Lower leg skin (tissue), 4 donors: ENCODE results near the gene C9orf50. TPM values are rescaled to one million over a fixed set of nuclear protein-coding genes. Genes with fewer than 3 reads are reported as not detected.

Experiments
- DNase-seq, 2 donors: peaks; one replicate each; pipeline ENCODE4 v3.0.0-alpha.2; 2019; ENCODE audit warnings: low spot score in 2 of 2
- H3K4me3 ChIP-seq: fragments of 200-600 bp; sonication (generic); 2 replicates; pipeline ENCODE4 v1.5.1; 2017; ENCODE audit warnings: mild to moderate bottlenecking, low read depth; ENCODE audit not compliant: poor library complexity, severe bottlenecking
- CTCF ChIP-seq, 3 donors: fragments of 450-650 bp; IDR thresholded peaks; one replicate each; pipeline ENCODE4 v1.5.1; 2016; ENCODE audit warnings: antibody characterized with exemption in 3 of 3, mild to moderate bottlenecking in 3 of 3, moderate library complexity in 2 of 3
- POLR2A ChIP-seq, 2 donors: fragments of 450-650 bp; IDR thresholded peaks; one replicate each; pipeline ENCODE4 v1.6.1; 2016 to 2017; ENCODE audit warnings: antibody characterized with exemption in 2 of 2, mild to moderate bottlenecking in 1 of 2, moderate library complexity in 1 of 2
- WGBS, 2 donors: methylation state at CpG; one replicate each; pipeline ENCODE4 v1.1.5; 2018; 5-methylcytosine and 5-hydroxymethylcytosine counted together
- intact Hi-C: fragments of 100-400 bp; cut with DNase I; formaldehyde crosslinking; loops from one replicate; pipeline ENCODE4 v1.15.0; 2023; ENCODE audit warnings: low total_unique reads
- total RNA-seq, 4 donors: library from RNA; depleted of rRNA; stranded (reverse); fragments of >200 nt; gene quantifications; one replicate each; pipeline ENCODE4 v1.1.0, GENCODE V29; 2016

The C9orf50 gene
- total RNA-seq, 4 donors from 2014 or later: not detected

DNA sequence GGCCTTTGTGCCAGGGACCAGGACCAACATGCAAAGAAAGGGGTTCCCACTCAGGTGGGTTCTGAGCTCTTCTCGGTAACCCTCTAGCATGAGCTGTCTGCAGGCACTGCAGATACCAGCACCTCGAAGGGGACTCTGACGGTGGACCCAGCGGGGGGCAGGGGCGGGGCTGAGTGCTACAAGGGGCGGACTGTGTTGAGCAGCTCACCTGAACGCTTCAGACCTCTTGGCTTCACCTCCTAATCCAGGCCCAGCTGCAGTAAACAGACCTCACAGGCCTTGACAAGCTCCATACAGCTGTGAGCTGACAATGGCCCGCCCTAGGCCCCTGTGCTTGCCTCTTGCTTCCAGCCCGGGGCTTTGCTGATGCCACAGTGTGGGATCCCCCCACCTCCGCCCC lies 48.4 kb downstream of the C9orf50 start:
- H3K4me3 ChIP-seq: no peak overlapping the region
- DNase-seq: no peak

DNA sequence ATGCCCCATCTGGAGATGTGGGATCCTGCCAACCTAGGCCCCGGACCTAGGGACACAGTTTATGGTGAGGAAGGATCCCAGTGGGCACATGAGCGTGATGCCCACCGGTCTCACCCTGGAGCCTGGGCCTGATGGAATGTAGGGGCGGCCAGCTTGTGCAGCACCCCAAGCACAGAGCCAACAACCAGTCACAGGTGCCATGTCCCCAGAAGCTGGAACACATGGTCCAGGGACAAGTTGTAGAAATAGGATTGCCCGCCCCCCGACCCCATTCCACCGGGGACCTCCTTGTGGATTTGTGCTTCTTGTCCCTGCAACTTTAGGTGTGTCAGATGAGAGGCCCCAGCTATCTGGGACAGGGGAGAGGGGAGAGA lies 48.9 kb downstream of the C9orf50 start:
- no peak overlapping the region for H3K4me3 ChIP-seq
- DNase-seq: no peak
- TF ChIP-seq CTCF (IDR thresholded peaks at IDR 0.05) (no peak), POLR2A (IDR thresholded peaks at IDR 0.05) (no peak)
- WGBS, 2 donors: 94 to 100% methylated on average over 7 of the region's 7 CpGs
- intact Hi-C loops: no loop called here

More for the DNA sequence above, 48.4 kb downstream of the C9orf50 start:
- WGBS, 2 donors: 67 to 69% methylated on average over 9 to 10 of the region's 10 CpGs
- intact Hi-C loops: no loop called here
- TF ChIP-seq POLR2A (IDR thresholded peaks at IDR 0.05) (no peak), CTCF (IDR thresholded peaks at IDR 0.05) (no peak)

DNA sequence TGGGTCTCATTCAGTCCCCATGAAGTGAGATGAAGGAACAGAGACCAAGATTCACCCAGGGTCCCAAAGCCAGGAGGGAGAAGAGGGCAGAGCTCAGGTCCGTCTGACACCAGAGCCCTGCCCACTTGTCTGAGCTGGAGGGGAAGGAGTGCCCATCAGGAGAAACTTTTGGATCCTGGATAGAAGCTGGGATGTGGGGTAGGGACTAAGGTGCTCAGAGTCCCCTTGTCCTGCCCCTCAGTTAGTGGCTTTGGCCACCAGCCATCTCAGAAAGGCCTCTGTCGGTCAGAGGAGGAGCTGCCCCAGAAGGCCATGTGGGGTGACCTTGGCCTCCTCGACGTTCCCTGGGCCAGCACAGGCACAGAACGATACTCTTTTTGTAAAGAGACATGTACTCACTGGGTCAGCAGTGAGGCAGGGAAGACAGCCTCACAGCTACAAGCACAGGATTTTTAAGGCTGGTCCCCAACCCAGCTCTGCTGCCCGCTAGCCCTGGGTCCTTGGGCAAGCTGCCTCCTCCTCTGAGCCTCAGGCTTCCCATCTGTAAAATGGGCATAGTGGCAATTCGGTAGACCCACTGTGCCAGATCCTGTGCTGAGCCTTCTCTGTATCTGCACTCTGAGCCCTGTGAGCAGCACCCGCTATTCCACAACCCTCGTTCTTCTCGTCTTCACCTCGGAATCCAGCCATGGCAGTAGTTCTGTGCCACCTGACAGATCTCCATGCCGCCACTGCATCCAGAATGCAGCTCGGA lies 49.4 kb downstream of the C9orf50 start:
- intact Hi-C loops: no loop called here
- TF ChIP-seq POLR2A (IDR thresholded peaks at IDR 0.05): no peak
- TF ChIP-seq CTCF (IDR thresholded peaks at IDR 0.05): no peak
- no peak for DNase-seq
- WGBS, 2 donors: 75 to 79% methylated on average over 13 of the region's 13 CpGs
- no peak overlapping the region for H3K4me3 ChIP-seq

DNA sequence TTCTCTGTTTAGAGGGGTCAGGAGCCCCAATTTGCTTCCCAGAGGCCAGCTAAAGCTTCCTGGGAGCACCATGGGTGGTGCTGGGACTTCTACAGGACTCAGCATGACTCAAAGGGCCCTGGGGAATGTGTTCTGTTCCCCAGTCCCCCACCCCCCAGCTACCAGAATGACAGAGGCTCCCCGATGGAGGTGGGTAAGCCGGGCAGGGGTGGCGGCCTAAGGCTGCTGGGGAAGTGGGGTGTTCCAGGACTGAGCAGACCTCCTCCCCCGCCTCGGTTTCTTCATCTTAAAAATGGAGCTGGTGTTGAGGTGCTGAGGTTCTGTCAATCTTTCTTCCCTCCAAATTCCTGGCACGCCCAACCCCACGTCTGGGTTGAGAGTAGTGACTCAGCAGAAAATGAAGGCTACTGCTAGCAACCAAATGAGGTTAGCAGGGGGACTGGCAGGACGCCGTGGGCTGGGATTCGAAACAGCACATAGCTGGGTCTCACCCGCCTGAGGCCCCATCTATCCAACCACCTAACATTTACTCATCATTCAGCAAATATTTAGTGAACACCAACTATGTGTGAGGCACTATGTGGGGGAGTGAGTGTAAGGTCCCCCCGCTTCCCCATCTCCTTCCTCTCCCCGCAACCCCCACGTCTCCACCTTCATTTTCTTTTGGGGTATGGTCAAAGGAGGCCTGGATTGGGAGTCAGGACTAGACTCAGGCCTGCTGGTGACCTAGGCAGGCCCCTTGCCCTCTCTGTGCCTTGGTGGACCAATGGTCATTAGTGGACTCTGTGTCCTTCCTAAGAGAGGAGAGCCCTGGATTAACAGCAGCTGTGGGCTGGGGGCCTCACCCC lies 50.2 kb downstream of the C9orf50 start:
- WGBS, 2 donors: 39 to 46% methylated on average over 14 of the region's 14 CpGs
- DNase-seq: peak; percentile 49 to 92
- intact Hi-C loops: no loop called here
- H3K4me3 ChIP-seq: no peak overlapping the region
- TF ChIP-seq CTCF (IDR thresholded peaks at IDR 0.05): no peak
- no peak for TF ChIP-seq POLR2A (IDR thresholded peaks at IDR 0.05)

- no peak for DNase-seq
- TF ChIP-seq POLR2A (IDR thresholded peaks at IDR 0.05) (no peak), CTCF (IDR thresholded peaks at IDR 0.05) (no peak)
- H3K4me3 ChIP-seq: no peak overlapping the region
- intact Hi-C loops: no loop called here
- WGBS, 2 donors: 71 to 75% methylated on average over 9 of the region's 9 CpGs
These were observed 51.1 kb downstream of the C9orf50 start for GRCh38 chr9:129569502-129570449.
